Astrocyte of the cerebellum (primary cell): ENCODE results near the gene TSPAN31.

Source experiments
- DNase-seq: peaks from one replicate; pipeline ENCODE4 v3.0.0-alpha.2; 2011; ENCODE audit warnings: low read depth
- H3K4me3 ChIP-seq: 2 replicates; pipeline ENCODE4 v1.5.1; 2011; ENCODE audit warnings: mild to moderate bottlenecking, low read depth, low read length, moderate library complexity
- in situ Hi-C: cut with HindIII; loops from 2 replicates; pipeline ENCODE4 v1.10.0; 2017; ENCODE audit warnings: low sequenced_read_pairs
- TF ChIP-seq, protein P1 (sequence below): IDR thresholded peaks from 2 replicates; pipeline ENCODE4 v1.5.1; 2012; ENCODE audit warnings: low read length, low read depth, moderate library complexity, mild to moderate bottlenecking; ENCODE audit errors: missing control alignments

The TSPAN31 gene

DNA sequence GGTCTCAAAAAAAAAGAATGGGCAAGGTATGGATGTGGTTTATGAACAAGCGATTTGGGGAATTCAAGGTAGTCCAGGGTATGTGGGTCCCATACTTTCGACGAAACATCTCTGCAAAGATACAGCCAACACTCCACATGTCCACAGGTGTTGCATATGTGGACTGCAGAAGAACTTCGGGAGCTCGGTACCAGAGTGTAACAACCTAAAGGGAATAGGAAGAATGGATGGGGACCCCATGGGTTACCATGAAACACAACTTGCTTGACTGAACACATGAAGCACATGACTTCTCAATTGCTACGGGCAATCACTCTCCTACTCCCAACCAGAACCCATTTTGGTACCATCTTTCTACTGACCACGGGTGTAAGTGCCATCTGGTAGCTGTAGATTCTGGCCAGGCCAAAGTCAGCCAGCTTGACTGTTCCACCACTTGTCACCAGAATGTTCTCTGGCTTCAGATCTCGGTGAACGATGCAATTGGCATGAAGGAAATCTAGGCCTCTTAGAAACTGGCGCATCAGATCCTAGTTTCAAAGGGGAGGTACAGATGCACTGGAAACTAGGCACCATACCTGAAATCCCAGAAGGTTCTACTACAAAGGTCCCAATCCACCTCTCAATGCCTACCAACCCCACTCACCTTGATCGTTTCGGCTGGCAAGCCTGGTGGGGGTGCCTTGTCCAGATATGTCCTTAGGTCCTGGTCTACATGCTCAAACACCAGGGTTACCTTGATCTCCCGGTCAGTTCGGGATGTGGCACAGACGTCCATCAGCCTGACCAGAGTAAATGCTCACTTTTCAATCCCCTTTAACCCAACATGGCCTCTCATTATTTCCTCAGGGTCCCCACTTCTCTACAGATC, 6.0 kb downstream of the TSPAN31 start:
- TF ChIP-seq, protein P1, sequence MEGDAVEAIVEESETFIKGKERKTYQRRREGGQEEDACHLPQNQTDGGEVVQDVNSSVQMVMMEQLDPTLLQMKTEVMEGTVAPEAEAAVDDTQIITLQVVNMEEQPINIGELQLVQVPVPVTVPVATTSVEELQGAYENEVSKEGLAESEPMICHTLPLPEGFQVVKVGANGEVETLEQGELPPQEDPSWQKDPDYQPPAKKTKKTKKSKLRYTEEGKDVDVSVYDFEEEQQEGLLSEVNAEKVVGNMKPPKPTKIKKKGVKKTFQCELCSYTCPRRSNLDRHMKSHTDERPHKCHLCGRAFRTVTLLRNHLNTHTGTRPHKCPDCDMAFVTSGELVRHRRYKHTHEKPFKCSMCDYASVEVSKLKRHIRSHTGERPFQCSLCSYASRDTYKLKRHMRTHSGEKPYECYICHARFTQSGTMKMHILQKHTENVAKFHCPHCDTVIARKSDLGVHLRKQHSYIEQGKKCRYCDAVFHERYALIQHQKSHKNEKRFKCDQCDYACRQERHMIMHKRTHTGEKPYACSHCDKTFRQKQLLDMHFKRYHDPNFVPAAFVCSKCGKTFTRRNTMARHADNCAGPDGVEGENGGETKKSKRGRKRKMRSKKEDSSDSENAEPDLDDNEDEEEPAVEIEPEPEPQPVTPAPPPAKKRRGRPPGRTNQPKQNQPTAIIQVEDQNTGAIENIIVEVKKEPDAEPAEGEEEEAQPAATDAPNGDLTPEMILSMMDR: no peak
- no peak for DNase-seq
- H3K4me3 ChIP-seq: peak overlapping the region; percentile 95
- in situ Hi-C loops: no loop called here

DNA sequence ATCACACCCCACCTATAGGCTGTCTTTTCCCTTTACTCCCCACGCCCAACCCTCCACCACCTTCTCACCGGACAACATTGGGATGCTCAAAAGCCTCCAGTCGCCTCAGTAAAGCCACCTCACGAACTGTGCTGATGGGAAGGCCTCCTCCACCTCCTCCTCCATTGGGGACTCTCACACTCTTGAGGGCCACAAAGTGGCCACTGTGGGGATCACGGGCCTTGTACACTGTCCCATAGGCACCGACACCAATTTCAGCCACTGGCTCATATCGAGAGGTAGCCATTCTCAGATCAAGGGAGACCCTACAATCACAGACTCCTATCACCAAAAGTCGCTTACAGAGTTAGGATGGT, 6.6 kb downstream of the TSPAN31 start:
- in situ Hi-C loops: no loop called here
- TF ChIP-seq, protein P1: no peak
- DNase-seq: no peak
- peak overlapping the region; percentile 95 for H3K4me3 ChIP-seq

DNA sequence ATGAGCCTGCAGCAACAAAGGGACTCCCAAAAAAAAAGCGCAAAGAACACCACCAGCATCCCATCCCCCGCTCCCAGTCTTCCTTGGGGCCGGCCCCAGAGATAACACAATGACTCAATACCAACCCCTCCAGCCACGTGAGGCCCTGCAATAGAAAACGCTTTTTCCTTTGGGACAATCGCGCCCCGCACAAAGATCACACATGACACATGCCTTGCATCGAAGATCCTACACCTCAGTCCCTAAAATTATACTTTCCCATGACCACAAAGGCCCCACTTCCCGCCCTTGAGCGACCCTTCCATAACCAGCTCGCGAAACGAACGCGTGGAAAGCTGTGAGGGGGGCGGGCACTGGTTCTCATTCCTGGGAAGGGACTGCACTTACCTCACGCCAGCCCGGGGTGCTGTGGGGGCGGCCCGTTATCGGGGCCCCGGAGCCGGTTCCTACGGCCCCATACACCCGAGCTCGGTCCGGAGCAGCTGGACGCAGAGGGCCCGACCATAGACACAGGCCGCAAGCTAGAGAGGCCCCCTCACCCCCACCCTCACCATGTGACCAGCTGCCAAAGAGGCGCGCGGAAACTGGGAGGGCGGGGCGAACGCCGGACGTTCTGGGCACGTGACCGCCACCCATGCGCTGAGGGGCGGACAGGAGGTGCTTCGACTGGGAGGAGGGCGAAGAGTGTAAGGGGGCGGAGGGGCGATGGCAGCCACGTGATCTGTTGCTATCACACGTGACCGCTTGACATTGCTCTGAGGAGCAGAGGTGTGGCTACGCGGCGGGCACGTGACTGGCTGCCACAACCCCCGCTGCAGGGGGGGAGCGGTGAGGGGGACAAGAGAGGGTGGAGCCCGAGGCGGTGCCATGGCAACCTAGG, 7.2 kb downstream of the TSPAN31 start, which contains the start of gene CDK4:
TSS of gene CDK4 (minus strand) at position 523 of the 880 bp plus-strand sequence. CDS start 593 bp downstream, outside the sequence.
- peak; percentile 99 for DNase-seq
- in situ Hi-C loops: no loop called here
- TF ChIP-seq, protein P1: no peak
- H3K4me3 ChIP-seq: peak within 1 kb of the TSS; percentile 95

DNA sequence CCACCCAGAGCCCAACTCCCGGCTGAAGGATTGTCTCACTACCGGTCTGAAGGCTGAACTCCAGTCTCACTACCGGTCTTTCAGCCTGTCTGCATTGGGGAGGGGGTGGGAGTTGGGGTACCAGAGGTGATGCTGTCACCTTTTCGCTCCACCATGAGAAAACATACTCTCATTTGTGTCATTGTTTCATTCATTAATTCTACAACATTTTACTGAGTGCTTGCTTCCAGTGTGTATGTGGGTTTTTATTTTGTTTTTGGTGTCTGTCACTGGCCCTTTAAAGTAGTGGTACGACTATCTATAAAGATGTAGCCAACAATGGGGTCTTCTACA, 7.8 kb downstream of the TSPAN31 start:
- no peak for DNase-seq
- in situ Hi-C loops: no loop called here
- TF ChIP-seq, protein P1: no peak

DNA sequence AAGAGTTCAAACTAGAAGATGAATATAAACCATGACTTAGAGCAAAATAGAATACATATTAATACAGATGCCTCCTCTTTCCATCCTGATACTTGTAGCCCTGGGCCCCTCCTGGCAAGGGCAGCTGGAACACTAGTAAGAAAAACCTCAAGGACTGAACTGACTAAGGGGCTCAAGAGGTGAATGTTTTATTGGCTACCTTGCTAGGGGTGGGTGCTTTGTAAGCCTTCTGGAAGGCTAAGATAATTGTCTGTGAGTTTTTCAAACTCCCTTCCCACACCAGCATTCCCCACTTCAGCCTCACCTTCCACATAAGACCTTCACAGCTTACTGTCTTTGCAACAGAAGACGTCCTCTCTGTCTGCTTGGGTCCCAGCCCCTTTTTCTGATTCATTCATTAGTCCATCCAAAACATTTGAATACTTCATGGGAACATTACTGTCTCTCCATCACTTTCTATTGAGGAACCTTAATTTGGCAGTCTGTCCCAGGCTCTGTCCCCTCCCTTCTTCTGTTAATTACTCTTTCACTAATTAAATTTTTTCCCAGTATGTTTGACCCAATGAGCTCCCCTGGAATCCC, 9.0 kb downstream of the TSPAN31 start:
- no peak overlapping the region for H3K4me3 ChIP-seq
- no peak for DNase-seq
- TF ChIP-seq, protein P1: no peak
- in situ Hi-C loops: no loop called here

More for the DNA sequence above, 7.8 kb downstream of the TSPAN31 start:
- H3K4me3 ChIP-seq: peak overlapping the region; percentile 95
